Fibroblast of peridontal ligament (primary cell): Measurements from ENCODE around the gene TMPRSS12.
"Not testable (repeated sequence)": the region's sequence is repeated elsewhere in the genome, so short reads cannot be mapped to it uniquely, and the experiment has no call there.

Experiments
- DNase-seq: peaks from one replicate; pipeline ENCODE4 v3.0.0-alpha.2; 2010; ENCODE audit errors: extremely low read depth

The TMPRSS12 gene, protein sequence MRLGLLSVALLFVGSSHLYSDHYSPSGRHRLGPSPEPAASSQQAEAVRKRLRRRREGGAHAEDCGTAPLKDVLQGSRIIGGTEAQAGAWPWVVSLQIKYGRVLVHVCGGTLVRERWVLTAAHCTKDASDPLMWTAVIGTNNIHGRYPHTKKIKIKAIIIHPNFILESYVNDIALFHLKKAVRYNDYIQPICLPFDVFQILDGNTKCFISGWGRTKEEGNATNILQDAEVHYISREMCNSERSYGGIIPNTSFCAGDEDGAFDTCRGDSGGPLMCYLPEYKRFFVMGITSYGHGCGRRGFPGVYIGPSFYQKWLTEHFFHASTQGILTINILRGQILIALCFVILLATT

DNA sequence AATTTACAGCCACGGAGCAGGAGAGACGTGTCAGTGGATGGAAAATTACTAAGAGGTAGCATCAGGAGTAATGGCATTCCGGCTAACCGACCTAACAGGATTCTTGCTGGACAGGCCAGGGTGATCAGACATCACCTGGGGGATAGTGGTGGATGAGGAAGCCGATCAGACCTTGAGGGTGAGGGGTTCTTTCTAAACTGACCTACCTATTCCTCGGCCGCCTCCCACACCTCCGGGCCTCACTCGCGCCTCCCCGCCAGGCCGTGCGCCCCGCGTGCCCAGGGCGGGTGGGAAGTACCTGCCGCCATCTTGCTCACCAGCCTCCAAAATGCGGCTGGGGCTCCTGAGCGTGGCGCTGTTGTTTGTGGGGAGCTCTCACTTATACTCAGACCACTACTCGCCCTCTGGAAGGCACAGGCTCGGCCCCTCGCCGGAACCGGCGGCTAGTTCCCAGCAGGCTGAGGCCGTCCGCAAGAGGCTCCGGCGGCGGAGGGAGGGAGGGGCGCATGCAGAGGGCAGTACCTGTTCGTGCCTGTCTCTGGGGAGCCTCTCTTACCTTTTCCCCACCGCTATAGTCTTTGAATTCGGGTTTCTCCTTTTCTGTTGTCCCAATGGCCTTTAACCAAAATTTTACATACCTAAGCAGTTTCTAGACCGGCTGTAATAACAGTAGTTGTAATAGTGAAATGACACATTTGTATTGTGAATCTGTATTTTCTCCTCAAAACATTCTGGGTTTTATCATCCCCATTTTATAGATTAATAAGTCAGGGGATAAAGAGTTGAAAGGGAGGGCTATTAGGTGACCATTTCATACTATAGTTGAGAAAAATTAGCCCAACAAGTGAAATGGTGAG, at the start of gene TMPRSS12:
TSS of gene TMPRSS12 (plus strand) at position 290 of the 857 bp plus-strand sequence. CDS start at position 329, 39 bp downstream.
- no peak for DNase-seq

DNA sequence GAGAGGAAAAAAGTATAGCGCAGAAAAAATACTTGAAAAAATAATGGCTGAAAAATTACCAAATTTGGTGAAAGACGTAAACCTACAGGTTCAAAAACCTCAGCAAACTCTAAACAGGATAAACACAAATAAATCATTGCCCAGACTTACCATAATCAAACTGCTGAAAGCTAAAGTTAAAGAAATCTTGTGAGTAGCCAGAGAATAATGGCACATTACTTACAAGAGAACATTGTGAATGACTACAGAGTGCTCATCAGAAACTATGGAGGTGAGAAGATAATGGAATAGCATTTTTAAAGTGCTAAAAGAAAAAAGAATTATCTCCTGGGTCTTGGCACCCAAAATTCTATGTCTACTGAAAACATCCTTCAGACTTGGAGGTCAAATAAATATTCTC, 42.8 kb upstream of the TMPRSS12 start:
- DNase-seq: peak; percentile 8

DNA sequence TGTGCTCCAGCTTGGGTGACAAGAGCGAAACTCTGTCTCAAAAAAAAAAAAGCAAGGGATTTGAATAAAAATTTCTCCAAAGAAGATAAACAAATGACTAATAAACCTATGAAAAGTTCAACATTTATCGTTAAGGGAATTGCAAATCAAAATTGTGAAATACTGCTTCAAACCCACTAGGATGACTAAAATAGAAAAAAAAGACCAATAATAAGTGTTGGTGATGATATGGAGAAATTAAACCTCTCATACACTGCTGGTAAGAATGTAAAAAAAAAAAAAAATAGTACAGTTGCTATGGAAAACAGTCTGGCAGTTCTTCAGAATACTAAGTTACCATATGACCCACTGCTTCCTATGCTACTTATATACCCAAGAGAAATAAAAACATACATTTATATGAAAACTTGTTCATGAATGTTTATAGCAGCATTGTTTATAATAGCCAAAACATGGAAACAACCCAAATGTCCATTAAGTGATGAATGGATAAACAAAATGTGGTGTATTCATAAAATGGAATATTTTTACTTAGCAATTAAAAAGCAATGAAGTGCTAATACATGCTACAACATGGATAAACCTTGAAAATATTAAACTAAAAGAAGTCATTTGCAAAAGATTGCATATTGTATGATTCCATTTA, 39.4 kb upstream of the TMPRSS12 start:
- no peak for DNase-seq

DNA sequence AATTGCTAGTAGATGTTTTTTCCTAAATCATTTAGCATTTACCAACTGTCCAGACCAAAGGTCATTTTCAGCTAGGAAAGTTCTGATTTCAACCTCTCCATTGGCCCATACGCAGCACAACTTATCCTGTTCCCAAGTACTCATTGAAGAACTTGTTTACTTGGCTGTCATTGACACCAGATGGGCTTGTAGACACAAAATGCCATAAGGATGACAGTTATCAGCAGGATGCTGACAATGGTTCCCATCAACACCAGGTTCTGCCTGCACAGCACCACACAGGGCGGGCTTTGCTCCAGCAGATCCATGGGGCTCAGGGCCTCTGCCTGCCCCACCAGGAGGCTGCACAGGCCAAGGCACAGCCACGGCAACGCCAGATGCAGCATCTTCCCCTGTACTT, 36.5 kb upstream of the TMPRSS12 start:
- peak; percentile 7 for DNase-seq

DNA sequence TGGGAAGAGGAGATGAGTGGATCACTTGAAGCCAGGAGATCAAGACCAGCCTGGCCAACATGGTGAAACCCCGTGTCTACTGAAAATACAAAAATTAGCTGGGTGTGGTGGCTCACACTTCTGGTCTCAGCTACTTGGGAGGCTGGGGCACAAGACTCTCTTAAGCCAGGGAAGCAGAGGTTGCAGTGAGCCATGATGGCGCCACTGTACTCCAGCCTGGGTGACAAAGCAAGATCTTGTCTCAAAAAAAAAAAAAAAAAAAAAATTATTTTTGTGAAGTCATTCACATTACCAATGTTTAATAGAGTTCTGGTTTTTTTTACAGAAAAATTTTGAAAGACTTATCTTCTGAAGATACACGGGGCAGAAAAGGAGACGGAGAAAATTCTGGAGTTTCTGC, 33.6 kb upstream of the TMPRSS12 start:
- DNase-seq: not testable (repeated sequence)

DNA sequence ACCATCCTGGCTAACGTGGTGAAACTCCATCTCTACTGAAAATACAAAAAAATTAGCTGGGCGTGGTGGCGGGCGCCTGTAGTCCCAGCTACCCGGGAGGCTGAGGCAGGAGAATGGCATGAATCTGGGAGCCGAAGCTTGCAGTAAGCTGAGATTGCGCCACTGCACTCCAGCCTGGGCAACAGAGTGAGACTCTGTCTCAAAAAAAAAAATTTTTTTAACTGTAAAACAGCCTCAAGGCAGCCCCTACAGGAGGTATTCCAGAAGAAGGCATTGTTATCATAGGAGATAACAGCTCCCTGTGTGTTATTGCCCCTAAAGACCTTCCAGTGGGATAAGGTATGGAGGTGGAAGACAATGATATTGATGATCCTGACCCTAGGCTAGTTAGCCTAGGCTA, 27.8 kb upstream of the TMPRSS12 start:
- not testable (repeated sequence) for DNase-seq

DNA sequence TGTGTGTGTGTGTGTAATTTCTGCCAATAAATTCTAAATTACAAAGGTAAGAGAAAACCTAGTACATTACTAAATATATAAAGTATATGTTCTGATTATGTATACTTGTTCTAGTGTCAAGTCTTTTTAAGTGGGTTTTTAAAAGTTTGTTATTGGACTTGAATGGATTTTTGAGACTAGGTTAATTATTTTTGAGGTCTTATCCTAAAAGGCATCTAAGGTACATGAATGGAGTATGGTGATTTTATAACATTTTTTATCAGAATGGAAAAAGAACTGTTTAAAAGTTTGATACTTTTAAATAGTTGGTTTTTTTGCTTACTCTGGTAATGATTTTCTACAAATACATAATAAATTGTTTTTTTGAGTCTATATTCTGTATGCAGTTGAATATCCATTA, 22.5 kb upstream of the TMPRSS12 start:
- no peak for DNase-seq

DNA sequence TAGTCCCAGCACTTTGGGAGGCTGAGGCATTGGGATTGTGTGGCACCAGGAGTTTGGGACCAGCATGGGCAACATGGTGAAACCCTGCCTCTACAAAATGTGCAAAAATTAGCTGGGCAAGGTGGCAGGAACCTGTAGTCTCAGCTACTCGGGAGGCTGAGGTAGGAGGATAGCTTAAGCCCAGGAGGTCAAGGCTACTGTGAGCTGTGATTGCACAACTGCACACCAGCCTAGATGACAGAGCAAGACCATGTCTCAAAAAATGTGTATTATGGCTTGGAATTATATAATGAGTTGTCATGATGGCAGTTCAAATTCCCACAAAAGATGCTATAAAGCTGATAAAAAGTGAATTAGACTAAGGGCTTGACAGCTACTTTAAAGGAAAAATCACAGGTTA, 20.6 kb upstream of the TMPRSS12 start:
- no peak for DNase-seq

DNA sequence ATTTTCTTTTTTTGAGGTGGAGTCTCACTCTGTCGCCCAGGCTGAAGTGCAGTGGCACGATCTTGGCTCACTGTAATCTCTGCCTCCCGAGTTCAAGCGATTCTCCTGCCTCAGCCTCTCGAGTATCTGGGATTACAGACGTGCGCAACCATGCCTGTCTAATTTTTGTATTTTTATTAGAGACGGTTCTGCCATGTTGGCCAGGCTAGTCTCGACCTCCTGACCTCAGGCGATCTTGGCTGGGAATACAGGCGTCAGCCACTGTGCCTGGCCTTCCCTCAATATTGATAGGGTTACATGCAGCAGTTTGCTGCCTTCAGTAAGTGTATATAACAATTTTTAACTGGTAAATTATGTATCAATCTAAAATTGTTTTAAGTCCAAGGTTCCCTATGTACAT, 19.0 kb upstream of the TMPRSS12 start:
- not testable (repeated sequence) for DNase-seq

DNA sequence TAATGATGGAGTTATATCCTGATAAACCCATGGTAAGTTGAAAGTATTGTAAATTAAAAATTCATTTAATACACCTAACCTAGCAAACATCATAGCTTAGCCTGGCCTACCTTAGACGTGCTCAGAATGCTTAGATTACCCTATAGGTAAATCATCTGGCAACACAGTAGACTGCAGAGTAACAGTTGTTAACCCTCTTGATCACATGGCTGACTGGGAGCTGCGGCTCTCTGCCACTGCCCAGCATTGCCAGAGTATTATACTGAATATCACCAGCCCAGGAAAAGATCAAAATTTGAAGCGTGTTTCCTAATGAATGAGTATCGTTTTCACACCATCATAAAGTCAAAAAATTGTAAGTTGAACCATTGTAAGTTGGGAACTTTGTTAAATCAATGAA, 17.8 kb upstream of the TMPRSS12 start:
- DNase-seq: no peak

DNA sequence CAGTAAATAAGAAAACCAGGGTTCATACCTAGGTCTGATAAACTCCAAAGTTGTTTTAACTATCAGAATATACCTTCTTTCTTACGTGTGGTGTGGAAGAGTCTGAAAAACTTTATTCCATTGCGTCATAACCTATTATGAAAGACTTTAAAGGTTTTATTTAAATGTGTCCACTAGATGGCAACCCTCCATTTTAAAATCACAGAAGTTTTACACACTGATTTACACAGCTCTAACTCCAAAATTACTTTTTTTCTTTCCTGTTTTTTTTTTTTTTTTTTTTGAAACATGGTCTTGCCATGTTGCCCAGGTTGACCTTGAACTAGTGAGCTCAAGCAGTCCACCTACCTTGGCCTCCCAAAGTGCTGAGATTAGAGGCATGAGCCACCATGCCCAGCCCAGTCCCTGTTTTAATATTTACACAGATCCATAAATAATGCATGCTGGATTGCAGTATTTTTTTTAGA, 17.3 kb upstream of the TMPRSS12 start:
- peak; percentile 94 for DNase-seq

DNA sequence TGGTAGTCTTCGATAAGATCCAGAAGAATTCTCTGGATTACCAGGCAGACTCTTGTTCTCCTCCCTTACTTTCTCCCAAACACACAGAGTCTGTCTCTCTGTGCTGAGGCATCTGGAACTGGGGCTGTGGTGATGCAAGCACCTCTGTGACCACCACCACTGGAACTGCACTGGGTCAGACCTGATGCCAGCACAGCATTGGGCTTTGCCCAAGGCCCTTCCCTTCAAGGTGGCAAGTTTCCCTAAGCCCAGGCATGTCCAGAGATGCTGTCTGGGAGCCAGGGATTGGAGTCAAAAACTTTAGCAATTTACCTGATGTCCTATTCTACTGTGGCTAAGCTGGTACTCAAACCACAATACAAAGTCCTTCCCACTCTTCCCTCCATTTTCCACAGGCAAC, 14.6 kb upstream of the TMPRSS12 start:
- no peak for DNase-seq

DNA sequence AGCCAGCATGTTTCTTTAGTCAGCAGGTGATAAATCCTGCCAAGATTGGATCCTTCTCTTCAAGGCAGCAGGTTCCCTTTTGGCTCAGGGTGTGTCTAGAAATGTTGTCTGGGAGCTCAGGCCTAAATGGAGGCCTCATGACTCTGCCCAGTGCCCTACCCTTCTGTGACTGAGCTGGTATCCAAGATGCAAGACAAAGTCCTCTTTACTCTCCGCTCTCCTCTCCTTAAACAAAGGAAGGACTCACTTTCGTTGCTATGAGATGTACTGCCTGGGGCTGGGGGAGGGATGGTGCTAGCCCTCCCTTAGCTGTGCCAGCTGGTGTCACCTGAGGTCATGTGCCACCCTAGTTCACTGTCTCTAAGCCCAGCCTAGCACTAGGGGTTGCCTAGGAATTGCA, 13.8 kb upstream of the TMPRSS12 start:
- DNase-seq: no peak

DNA sequence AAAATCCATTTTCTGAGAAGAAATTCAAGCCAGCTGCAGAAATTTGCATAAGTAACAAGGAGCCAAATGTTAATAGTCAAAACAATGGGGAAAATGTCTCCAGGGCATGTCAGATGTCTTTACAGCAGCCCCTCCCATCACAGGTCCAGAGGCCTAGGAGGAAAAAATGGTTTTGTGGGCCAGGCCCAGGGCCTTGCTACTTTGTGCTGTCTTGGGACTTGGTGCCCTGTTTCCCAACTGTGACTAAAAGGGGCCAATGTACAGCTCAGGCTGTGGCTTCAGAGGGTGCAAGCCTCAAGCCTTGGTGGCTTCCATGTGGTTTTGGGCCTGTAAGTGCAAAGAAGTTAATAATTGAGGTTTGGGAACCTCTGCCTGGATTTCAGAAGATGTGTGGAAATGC, 8.9 kb upstream of the TMPRSS12 start:
- not testable (repeated sequence) for DNase-seq

DNA sequence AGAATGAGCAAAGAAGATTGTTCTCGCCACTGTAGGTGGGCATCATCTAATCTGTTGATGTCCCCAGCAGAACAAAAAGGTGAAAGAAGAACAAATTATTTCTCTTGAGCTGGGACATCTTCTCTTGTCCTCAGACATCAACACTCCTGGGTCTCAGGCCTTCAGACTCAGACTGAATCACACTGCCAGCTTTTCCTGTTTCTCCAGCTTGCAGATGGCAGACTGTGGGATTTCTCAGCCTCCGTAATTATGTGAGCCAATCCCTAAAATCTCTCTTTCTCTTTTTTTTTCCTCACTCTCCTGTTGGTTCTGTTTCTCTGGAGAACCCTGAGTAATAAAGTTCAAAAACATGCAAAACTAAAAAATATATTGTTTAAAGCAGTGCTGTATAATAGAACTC, 3.7 kb upstream of the TMPRSS12 start:
- DNase-seq: peak; percentile 12

DNA sequence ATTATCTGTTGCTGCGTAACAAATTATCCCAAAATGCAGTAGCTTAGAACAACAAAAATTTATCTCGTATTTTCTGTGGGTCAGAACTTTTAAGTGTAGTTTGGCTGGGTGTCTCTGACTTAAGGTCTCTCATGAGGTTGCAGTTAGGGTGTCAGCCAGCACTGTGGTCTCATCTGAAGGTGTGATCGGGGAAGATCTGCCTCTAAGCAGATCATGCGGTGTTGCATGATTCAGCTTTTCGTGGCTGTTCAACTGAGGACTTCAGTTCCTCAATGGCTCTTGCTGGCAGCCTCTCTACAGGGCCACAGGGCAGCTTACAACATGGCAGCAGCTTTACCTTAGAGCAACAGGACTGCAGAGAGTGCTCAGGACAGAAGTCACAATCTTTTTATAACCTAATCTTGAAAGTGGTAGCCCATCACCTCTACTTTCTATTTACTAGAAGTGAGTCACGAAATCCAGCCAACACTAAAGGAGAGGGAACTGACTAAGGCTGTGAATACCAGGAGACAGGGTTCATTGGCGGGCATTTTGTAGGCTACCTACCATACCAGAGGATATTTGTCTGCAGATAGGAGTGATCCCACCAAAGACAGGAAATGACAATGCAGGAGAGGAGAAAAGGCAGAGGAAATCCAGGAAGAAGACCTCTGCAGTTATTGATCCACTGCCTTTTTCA, 1.8 kb upstream of the TMPRSS12 start:
- DNase-seq: no peak

DNA sequence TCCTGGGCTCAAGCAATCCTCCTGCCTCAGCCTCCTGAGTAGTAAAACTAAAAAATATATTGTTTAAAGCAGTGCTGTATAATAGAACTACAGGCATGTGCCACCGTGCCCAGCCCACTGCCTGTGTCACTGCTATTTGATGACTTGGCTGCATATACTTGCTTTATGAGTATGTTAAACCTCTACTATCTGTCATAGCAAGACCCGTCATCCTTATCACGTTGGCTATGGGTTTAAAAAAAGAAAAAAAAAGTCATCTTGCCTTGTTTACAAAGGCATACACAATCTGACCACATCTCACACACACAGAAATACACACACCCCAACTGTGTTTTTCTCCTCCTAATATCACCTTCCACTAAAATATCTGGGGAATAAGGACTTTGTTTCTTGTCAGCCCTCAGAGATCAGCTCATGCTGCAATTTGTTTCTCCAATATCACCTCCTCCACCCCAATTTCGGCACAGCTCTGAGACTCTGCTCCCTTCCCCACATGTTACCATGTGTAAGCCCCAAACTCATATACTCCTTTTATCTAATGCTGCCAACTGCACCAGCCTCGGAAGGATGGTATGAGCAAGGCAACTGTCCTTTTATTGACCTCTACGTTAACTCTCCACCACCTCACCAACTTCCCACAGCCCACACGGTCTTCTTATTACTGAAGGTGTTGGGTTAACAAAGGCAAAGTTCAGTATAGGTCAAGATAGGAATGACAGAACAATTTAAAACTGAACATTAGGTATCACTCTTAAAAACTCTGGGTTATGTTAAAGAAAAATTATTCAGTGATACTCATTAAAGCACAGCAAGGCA, 802 bp upstream of the TMPRSS12 start:
- DNase-seq: no peak

DNA sequence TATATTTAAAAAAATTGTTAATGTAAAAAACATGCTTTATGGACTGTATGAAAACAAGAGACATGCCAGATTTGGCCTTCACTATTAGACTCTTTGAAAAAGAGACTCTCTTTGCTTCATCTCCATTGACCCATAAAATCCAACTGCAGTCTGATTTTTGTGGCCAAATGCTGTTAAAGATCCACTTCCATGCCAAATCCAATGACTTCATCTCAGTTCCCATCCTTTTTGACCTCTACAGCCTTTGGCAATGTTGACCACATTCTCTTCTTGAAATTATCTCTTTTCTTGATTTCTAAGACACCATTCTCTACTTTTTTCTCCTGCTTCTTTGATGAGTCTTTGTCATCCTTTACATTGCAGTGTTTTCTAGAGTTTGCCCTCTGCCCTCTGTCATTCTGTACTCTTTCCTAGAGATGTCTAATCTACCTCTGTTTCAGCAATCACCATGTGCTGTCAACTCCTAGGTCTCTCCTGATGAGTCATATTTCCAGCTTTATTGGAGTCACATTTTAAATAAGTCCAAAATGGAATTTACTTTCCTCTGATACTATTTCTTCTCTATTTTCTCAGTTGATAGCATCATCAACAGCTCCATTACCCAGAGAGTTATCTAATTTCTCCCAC, 2.4 kb downstream of the TMPRSS12 start:
- peak; percentile 37 for DNase-seq

DNA sequence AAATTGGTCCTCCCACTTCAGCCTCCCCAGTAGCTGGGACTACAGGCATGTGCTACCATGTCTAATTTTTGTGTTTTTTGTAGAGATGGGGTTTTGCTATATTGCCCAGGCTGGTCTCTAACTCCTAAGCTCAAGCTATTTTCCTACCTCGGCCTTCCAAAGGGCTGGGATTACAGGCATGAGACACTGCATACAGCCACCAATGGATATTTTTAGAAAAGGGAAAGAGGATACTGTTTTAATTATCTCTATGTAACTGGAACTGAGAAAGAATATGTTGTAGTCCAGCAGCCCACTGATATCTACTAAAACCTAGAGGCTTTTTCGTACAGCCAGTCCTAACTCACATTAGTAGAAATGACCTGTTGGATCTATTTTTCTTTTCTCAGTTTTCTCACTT, 6.2 kb downstream of the TMPRSS12 start:
- DNase-seq: no peak

DNA sequence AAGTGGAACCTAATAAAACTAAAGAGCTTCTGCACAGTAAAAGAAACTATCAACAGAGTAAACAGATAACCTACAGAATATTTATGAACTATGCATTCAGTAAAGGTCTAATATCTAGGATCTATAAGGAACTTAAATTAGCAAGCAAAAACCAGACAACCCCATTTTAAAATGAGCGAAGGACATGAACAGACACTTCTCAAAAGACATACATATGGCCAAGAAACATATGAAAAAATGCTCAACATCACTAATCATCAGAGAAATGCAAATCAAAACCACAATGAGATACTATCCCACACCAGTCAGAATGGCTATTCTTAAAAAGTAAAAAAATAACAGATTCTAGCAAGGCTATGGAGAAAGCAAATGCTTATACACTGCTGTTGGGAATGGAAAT, 12.5 kb downstream of the TMPRSS12 start:
- not testable (repeated sequence) for DNase-seq
